Ovary (tissue), 9 donors: ENCODE data around the gene MKLN1. TPM values are rescaled to one million over a fixed set of nuclear protein-coding genes. Genes with fewer than 3 reads are reported as not detected.

Source experiments
- DNase-seq, 5 donors: peaks; one replicate each; pipeline ENCODE4 v3.0.0-alpha.2; 2019 to 2020
- H3K27ac ChIP-seq, 2 donors: fragments of 200-600 bp; one replicate each; pipeline versions ENCODE4 v1.5.1 to v1.8.0; 2019 to 2022
- H3K27me3 ChIP-seq: fragments of 200-600 bp; one replicate; pipeline ENCODE4 v1.8.0; 2022
- H3K36me3 ChIP-seq: fragments of 200-600 bp; sonication (generic); one replicate; pipeline ENCODE4 v1.5.1; 2019
- H3K4me1 ChIP-seq: one replicate; pipeline ENCODE4 v1.8.1; 2013; ENCODE audit warnings: mild to moderate bottlenecking, moderate library complexity; ENCODE audit not compliant: insufficient read depth
- H3K4me3 ChIP-seq: fragments of 200-600 bp; sonication (generic); one replicate; pipeline ENCODE4 v1.5.1; 2017
- H3K9me3 ChIP-seq, 2 donors: fragments of 200-600 bp in 1 of 2; sonication (generic) in 1 of 2; one replicate each; pipeline versions ENCODE4 v1.5.1 to v1.8.1; 2013 to 2019; ENCODE audit warnings: mild to moderate bottlenecking in 1 of 2, moderate library complexity in 1 of 2
- CTCF ChIP-seq, 3 donors: fragments of 450-650 bp in 2 of 3; fragments of 200-600 bp in 1 of 3; IDR thresholded peaks; one replicate each; pipeline versions ENCODE4 v1.5.1 to v1.8.0; 2016 to 2022; ENCODE audit warnings: antibody characterized with exemption in 3 of 3, mild to moderate bottlenecking in 1 of 3
- EP300 ChIP-seq: sonication (generic); formaldehyde crosslinking; IDR thresholded peaks from one replicate; pipeline ENCODE4 v1.6.1; 2017; ENCODE audit warnings: antibody characterized with exemption
- POLR2A ChIP-seq: fragments of 450-650 bp; IDR thresholded peaks from one replicate; pipeline ENCODE4 v1.6.1; 2017; ENCODE audit warnings: antibody characterized with exemption, mild to moderate bottlenecking, moderate library complexity
- WGBS, 3 donors: extraction: QIAGEN DNeasy Blood & Tissue Kit in 1 of 3; methylation state at CpG; one replicate each; pipeline versions ENCODE4 v1.1.5 to v1.1.7; 2013 to 2017; 5-methylcytosine and 5-hydroxymethylcytosine counted together
- intact Hi-C, 4 donors: fragments of 100-400 bp; cut with DNase I; formaldehyde crosslinking; loops; one replicate each; pipeline versions ENCODE4 v1.11.0 to v1.15.1; 2022 to 2023
- polyA plus RNA-seq, 2 donors: library from polyadenylated mRNA; stranded (reverse); fragments of 200-250 nt in 1 of 2; fragments of 350-450 nt in 1 of 2; fragmentation: Illumina TruSeq in 1 of 2; extraction: RNeasy Lipid Tissue Mini Kit (QIAGEN cat#74804) in 1 of 2; gene quantifications; one replicate each; pipeline ENCODE4 v1.2.3, GENCODE V29; 2013 to 2014
- total RNA-seq, 7 donors: library from RNA; depleted of rRNA in 2 of 7; stranded (reverse); fragments of >200 nt in 2 of 7; fragmentation: NEBNext Ultra II Directional in 3 of 7; extraction: Animal tissue kit (Norgen Biotek cat#: 25700) in 3 of 7; gene quantifications; one replicate each; pipeline versions ENCODE4 v1.1.0 to v1.2.4, GENCODE V29; 2016 to 2023
- donor health status: DM: no; HTN: no; CAD: no; lungs with moderate emphysema.
- donor health status: DM: no; HTN: no; CAD: no.
- donor health status: Bipolar disorder and iron deficiency.
- donor health status: DM: yes; HTN: yes; CAD: no.
- donor health status: DM: no; HTN: no; CAD: no.
- donor health status: DM: yes; HTN: yes; CAD: no.

MKLN1 gene
- total and polyA plus RNA-seq, 9 donors, result 12.7 to 87.1 (median 53.8) TPM

DNA sequence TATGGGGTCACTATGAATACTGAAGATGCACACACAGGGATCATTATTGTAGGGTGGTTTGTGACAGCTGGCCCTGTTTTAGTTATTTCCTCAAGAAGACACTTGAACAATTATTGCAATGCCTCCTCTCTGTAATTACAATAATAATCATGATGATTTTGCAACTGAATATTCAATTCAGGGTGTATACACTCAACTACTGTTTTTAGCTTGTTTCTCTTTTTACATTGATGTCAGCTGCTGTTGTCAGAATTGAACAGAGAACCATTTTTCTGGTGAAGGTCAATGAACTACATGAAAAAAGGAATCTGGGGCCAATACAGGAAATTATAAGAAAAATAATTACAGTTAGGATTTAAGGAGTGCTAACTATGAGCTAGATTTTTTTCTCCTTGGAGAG lies 28.6 kb upstream of the MKLN1 start:
- H3K36me3 ChIP-seq, result no peaks in the 10 kb centered on the region
- H3K4me3 ChIP-seq, result no peak overlapping the region
- H3K27me3 ChIP-seq, result no peaks in the 10 kb centered on the region
- no peaks in the 10 kb centered on the region for H3K9me3 ChIP-seq
- no peak overlapping the region for H3K27ac ChIP-seq
- peaks cover 3% of the 10 kb centered on the region for H3K4me1 ChIP-seq
- DNase-seq, result no peak
- TF ChIP-seq CTCF (IDR thresholded peaks at IDR 0.05), result no peak
- no peak for TF ChIP-seq EP300
- TF ChIP-seq POLR2A, result no peak
- intact Hi-C loops, result no loop called here

DNA sequence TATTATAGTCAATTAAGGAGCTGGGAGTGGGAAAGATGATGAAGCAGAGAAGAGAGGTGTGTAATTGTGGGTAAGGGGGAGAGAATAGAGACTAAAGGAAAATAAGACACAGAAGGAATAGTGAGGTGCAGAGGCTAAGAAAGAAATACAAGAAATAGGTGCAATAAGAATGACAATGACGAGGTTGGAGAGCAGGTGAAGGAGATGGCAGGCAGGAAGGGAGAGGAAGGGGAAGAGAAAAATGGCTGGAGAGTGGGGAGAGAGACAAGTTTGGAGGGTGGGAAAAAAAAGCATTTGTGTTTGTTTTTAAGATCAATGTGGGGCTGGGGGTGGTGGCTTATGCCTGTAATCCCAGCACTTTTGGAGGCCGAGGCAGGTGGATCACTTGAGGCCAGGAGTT lies 27.6 kb upstream of the MKLN1 start:
- no peak for DNase-seq
- Histone ChIP-seq H3K27me3 (no peaks in the 10 kb centered on the region), H3K4me3 (no peak overlapping the region), H3K27ac (no peak overlapping the region), H3K36me3 (no peaks in the 10 kb centered on the region), H3K4me1 (peaks cover 3% of the 10 kb centered on the region), H3K9me3 (no peaks in the 10 kb centered on the region)
- intact Hi-C loops, result loop anchor here in 1 of 4 donors (5.0 kb wide), 1 partner anchor 193 kb away; no protein-coding TSS in a partner anchor
- TF ChIP-seq POLR2A (no peak), EP300 (no peak), CTCF (IDR thresholded peaks at IDR 0.05) (no peak)
- WGBS, 3 donors, result 85 to 88% (median 86%) methylated on average over 2 of the region's 2 CpGs

GRCh38 chr7:131300572-131301466 lies 26.9 kb upstream of the MKLN1 start:
- DNase-seq, result no peak
- Histone ChIP-seq H3K36me3 (no peaks in the 10 kb centered on the region), H3K4me1 (peaks cover 3% of the 10 kb centered on the region), H3K4me3 (no peak overlapping the region), H3K27me3 (no peaks in the 10 kb centered on the region), H3K27ac (no peak overlapping the region), H3K9me3 (no peaks in the 10 kb centered on the region)
- no peak for TF ChIP-seq CTCF (IDR thresholded peaks at IDR 0.05)
- no peak for TF ChIP-seq POLR2A
- TF ChIP-seq EP300, result no peak
- 50 to 61% (median 59%) methylated on average over 8 of the region's 8 CpGs for WGBS, 3 donors
- intact Hi-C loops, result loop anchor here in 1 of 4 donors (5.0 kb wide), 1 partner anchor 194 kb away; no protein-coding TSS in a partner anchor

DNA sequence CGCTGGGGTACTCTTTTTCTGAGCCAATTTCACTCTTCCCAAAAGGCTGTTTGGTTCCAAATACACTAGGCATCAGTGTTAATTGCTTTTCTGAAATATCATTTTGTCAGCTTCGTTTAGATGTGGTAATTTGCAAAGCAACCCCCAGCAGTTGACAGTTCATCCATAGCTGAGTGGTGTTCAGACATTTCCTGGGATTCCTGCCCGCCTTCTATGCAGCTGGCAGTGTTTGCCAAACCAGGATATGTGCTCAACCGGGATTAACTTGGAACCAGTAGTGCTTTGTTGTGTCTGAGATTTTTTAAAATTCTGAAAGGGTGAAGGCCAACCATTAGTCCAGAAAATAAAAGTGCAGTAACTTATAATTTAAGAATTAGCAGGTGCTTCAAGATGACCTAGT lies 25.2 kb upstream of the MKLN1 start:
- no peak for DNase-seq
- intact Hi-C loops, result loop anchor here in 1 of 4 donors (5.0 kb wide), 1 partner anchor 195 kb away; no protein-coding TSS in a partner anchor
- Histone ChIP-seq H3K9me3 (no peaks in the 10 kb centered on the region), H3K27me3 (no peaks in the 10 kb centered on the region), H3K4me3 (no peak overlapping the region), H3K4me1 (peaks cover 3% of the 10 kb centered on the region), H3K27ac (no peak overlapping the region), H3K36me3 (no peaks in the 10 kb centered on the region)
- TF ChIP-seq CTCF (IDR thresholded peaks at IDR 0.05) (no peak), EP300 (no peak), POLR2A (no peak)
- 57 to 58% (median 57%) methylated on average over 4 of the region's 4 CpGs for WGBS, 3 donors
